ENCODE results near the gene LMNTD2.

LMNTD2 gene

DNA sequence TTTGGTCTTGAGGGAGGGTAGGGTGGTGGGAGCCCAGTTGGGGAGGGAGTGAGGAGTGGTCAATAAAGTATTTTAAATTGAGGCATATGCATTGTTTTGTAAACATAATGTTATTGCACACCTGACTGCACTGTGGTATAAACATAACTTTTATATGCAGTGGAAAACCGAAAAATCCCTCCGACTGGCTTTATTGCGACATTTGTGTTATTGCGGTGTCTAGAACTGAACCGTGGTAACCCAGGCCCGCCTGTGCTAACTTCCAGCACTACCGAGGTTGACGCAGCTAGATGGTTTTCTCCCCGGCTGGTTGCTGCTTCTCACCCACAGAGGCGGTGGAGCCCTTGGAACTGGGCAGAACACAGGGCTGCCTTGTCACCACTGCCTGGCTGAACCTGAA, 45.9 kb downstream of the LMNTD2 start:
- DNase-seq (ENCODE audit: low spot score) = no peak

- DNase-seq (ENCODE audit: low spot score) = no peak
Measured at GRCh38 chr11:512761-513595, 47.6 kb downstream of the LMNTD2 start.

DNA sequence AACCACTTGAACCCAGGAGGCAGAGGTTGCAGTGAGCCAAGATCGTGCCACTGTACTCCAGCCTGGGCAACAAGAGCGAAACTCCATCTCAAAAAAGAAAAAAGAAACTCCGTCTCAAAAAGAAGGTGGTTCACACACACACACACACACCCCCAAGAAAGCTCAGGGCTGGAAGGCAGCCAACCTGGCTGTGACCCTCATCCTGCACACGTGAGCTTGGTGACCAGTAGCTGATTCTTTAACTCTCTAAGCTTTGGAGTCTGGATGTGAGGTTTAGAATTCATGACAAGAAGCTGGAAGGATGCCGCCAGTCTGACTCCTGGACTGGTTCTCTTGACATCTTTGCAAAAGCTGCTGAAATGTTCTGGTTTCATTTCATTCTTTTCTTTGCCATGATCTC, 51.6 kb downstream of the LMNTD2 start:
- DNase-seq (ENCODE audit: low spot score) = no peak

DNA sequence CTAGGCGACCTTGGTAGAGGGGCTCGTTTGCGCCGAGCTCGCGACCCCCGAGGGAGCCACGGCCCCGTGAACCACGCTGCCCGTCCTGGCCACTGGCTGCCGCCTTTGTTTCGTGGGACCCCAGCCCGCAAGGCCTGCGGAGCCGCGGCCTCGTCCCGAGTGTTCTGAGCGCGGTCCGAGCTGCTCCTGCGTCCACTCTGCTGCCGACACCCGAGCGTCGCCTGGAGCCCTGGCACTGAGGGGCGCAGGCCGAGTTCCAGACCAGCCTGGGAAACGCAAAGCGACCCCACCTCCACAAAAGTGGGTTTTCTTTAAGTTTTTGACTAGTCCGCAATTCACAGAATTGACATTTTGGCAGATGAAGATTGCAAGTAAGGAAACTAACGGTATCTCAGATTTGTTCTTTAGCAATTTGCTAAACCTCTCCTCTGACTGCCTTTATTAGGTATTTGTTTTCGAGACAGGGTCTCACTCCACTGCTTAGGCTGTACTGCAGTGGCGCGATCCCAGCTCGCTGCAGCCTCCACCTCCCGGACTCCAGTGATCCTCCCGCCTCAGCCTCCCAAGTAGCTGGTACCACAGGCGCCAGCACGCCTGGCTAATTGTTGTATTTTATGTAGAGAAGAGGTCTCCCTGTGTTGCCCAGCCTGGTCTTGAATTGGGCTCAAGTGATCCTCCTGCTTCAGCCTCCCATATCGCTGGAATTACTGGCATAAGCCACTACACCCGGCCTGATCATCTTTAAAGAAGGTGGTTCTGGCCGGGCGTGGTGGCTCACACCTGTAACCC, 52.6 kb downstream of the LMNTD2 start:
- DNase-seq (ENCODE audit: low spot score) = peak; percentile 8

DNA sequence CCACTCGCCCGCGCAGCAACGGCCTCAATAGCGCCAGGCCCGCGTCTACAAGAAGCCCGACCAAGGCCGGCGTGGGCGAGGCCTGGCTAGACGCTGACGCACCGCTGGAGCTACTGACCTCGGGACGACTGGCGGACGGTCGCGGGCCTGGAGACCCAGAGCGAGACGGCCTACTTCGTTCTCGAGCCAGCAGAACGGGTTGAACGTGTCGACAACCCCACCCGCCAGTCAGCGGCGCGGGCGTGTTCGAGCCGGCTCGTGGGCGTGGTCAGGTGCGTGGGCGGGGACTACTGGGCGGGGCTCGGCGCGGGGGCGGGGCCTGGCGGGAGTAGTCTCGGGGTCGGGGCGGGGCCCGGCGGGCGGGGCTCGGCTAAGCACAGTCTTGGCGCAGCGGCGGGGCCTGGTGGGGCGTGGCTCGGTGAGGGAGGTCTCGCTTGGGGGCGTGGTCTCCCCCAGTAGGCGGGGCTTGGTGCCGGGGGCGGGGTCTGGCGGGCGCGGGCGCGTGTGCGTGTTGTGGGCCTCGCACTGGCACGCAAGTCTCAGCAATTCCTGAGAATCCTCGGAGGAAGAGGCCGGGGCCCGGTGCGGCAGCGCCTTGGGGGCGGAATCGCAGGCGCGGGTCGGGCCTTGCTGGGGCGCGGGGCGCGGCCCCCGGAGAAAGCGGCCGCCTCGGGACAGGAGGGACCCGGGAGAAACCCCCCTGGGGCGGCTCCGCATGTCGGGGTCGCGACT, 53.4 kb downstream of the LMNTD2 start, which contains the start of gene RNH1:
Gene RNH1, minus strand, starts transcription at position 248 of the 732 bp plus-strand sequence. CDS start 5,080 bp downstream, outside the sequence.
- DNase-seq (ENCODE audit: low spot score) = peak; percentile 97

- peak; percentile 95 for DNase-seq (ENCODE audit: low spot score)
Measured at GRCh38 chr11:506238-506994, 54.1 kb downstream of the LMNTD2 start.

- DNase-seq (ENCODE audit: low spot score) = peak; percentile 8
Measured at GRCh38 chr11:504994-505344, 55.6 kb downstream of the LMNTD2 start.

Data from hematopoietic multipotent progenitor cell treated with erythropoietin and hydrocortisone succinate and interleukin-3 and kit ligand, for 17 days (in vitro differentiated cells).